Neural progenitor cell (in vitro differentiated cells): Measurements from ENCODE around the gene TLL2. TPM values are rescaled to one million over a fixed set of nuclear protein-coding genes. Genes with fewer than 3 reads are reported as not detected.
A peak's percentile ranks its signal among the peaks of the same experiment; 100 is the strongest.

Experiments
- DNase-seq: peaks from one replicate; pipeline ENCODE4 v3.0.0-alpha.2; 2016; ENCODE audit warnings: low spot score
- H2AFZ ChIP-seq: fragments of 200-600 bp; sonication (generic); replicated peaks from 2 replicates; pipeline ENCODE4 v1.6.1; 2016; ENCODE audit warnings: antibody characterized with exemption
- H3F3A ChIP-seq: fragments of 200-600 bp; sonication (generic); 2 replicates; pipeline ENCODE4 v1.6.1; 2016; ENCODE audit warnings: antibody characterized with exemption, low read depth
- H3K27ac ChIP-seq: fragments of 200-600 bp; sonication (generic); 2 replicates; pipeline ENCODE4 v1.5.1; 2016; ENCODE audit warnings: mild to moderate bottlenecking
- H3K27me3 ChIP-seq: fragments of 200-600 bp; sonication (generic); 2 replicates; pipeline ENCODE4 v1.6.1; 2016; ENCODE audit warnings: mild to moderate bottlenecking, moderate library complexity
- H3K36me3 ChIP-seq: fragments of 200-600 bp; sonication (generic); 2 replicates; pipeline ENCODE4 v1.5.1; 2016
- H3K4me1 ChIP-seq: fragments of 200-600 bp; sonication (generic); 2 replicates; pipeline ENCODE4 v1.6.1; 2016; ENCODE audit warnings: mixed run types
- H3K4me2 ChIP-seq: fragments of 200-600 bp; sonication (generic); 2 replicates; pipeline ENCODE4 v1.6.1; 2016
- H3K4me3 ChIP-seq: fragments of 200-600 bp; sonication (generic); 2 replicates; pipeline ENCODE4 v1.5.1; 2016
- H3K79me2 ChIP-seq: fragments of 200-600 bp; sonication (generic); 2 replicates; pipeline ENCODE4 v1.6.1; 2016; ENCODE audit warnings: low read depth
- H3K9ac ChIP-seq: fragments of 200-600 bp; sonication (generic); 2 replicates; pipeline ENCODE4 v1.6.1; 2016
- H3K9me3 ChIP-seq: fragments of 200-600 bp; sonication (generic); 2 replicates; pipeline ENCODE4 v1.5.1; 2016; ENCODE audit warnings: low read depth
- H4K20me1 ChIP-seq: fragments of 200-600 bp; sonication (generic); 2 replicates; pipeline ENCODE4 v1.6.1; 2016; ENCODE audit warnings: low read depth
- H3K27ac Mint-ChIP-seq: 3 replicates; pipeline ENCODE4 v1.8.0; 2021; ENCODE audit warnings: mixed read lengths
- H3K27me3 Mint-ChIP-seq: 2 replicates; pipeline ENCODE4 v1.8.0; 2022; ENCODE audit warnings: low read depth, mild to moderate bottlenecking, inconsistent platforms, moderate library complexity, mixed read lengths; ENCODE audit not compliant: insufficient read depth
- H3K36me3 Mint-ChIP-seq: 3 replicates; pipeline ENCODE4 v1.8.0; 2021; ENCODE audit warnings: mixed read lengths
- H3K4me1 Mint-ChIP-seq: 3 replicates; pipeline ENCODE4 v1.8.0; 2021; ENCODE audit warnings: mixed read lengths
- H3K4me3 Mint-ChIP-seq: 3 replicates; pipeline ENCODE4 v1.8.0; 2021; ENCODE audit warnings: mild to moderate bottlenecking, moderate library complexity, mixed read lengths
- H3K9me3 Mint-ChIP-seq: 3 replicates; pipeline ENCODE4 v1.8.0; 2020; ENCODE audit warnings: mixed read lengths
- CTCF ChIP-seq: fragments of 200-600 bp; sonication (generic); IDR thresholded peaks from 2 replicates; pipeline ENCODE4 v1.5.1; 2017; ENCODE audit warnings: antibody characterized with exemption, mild to moderate bottlenecking
- EZH2 ChIP-seq: fragments of 200-600 bp; sonication (generic); IDR thresholded peaks from 2 replicates; pipeline ENCODE4 v1.6.1; 2017; ENCODE audit warnings: antibody characterized with exemption, mild to moderate bottlenecking, moderate library complexity
- EZH2phosphoT487 ChIP-seq: fragments of 200-600 bp; sonication (generic); IDR thresholded peaks from 2 replicates; pipeline ENCODE4 v1.6.1; 2017; ENCODE audit warnings: antibody characterized with exemption
- total RNA-seq: library from RNA; depleted of rRNA; stranded (reverse); fragments of >200 nt; gene quantifications from 2 replicates; pipeline ENCODE4 v1.2.3, GENCODE V29; 2015; ENCODE audit warnings: low replicate concordance

TLL2 gene
- total RNA-seq, 1 donor from 2014 or later = 0.22 TPM

- no peak overlapping the region for H3K4me3 Mint-ChIP-seq
- no peak overlapping the region for H3K4me2 ChIP-seq
Observed at GRCh38 chr10:96406091-96406490, 107.6 kb downstream of the TLL2 start.

GRCh38 chr10:96402417-96403305 lies 111.1 kb downstream of the TLL2 start:
- H3K4me1 Mint-ChIP-seq = peaks cover 54% of the 10 kb centered on the region
- TF ChIP-seq CTCF = no peak
- TF ChIP-seq EZH2 = no peak
- no peak for TF ChIP-seq EZH2phosphoT487
- DNase-seq = no peak
- H3K36me3 Mint-ChIP-seq = peaks cover 9% of the 10 kb centered on the region
- H3K9me3 ChIP-seq = no peaks in the 10 kb centered on the region
- no peaks in the 10 kb centered on the region for H3K27me3 ChIP-seq
- H3K4me3 Mint-ChIP-seq = no peak overlapping the region
- H3K9ac ChIP-seq = no peak overlapping the region
- H3K27ac ChIP-seq = no peak overlapping the region
- peaks cover 12% of the 10 kb centered on the region for H3F3A ChIP-seq
- no peaks in the 10 kb centered on the region for H3K36me3 ChIP-seq
- no peak overlapping the region for H3K27ac Mint-ChIP-seq
- H3K4me3 ChIP-seq = no peak overlapping the region
- peaks cover 26% of the 10 kb centered on the region for H3K27me3 Mint-ChIP-seq
- H2AFZ ChIP-seq = no peak overlapping the region
- H3K79me2 ChIP-seq = no peaks in the 10 kb centered on the region
- no peaks in the 10 kb centered on the region for H4K20me1 ChIP-seq
- peaks cover 3% of the 10 kb centered on the region for H3K9me3 Mint-ChIP-seq
- no peak overlapping the region for H3K4me2 ChIP-seq
- peaks cover 17% of the 10 kb centered on the region for H3K4me1 ChIP-seq

More at GRCh38 chr10:96406091-96406490, 107.6 kb downstream of the TLL2 start:
- DNase-seq = no peak
- no peaks in the 10 kb centered on the region for H4K20me1 ChIP-seq
- H3F3A ChIP-seq = peaks cover 3% of the 10 kb centered on the region
- TF ChIP-seq EZH2 (no peak), EZH2phosphoT487 (no peak), CTCF (no peak)
- no peak overlapping the region for H2AFZ ChIP-seq
- Mint-ChIP-seq H3K4me1 (peaks cover 37% of the 10 kb centered on the region), H3K9me3 (peaks cover 3% of the 10 kb centered on the region), H3K27ac (no peak overlapping the region), H3K27me3 (peaks cover 19% of the 10 kb centered on the region), H3K36me3 (peaks cover 10% of the 10 kb centered on the region)
- no peaks in the 10 kb centered on the region for H3K36me3 ChIP-seq
- H3K9ac ChIP-seq = no peak overlapping the region
- no peak overlapping the region for H3K4me3 ChIP-seq
- H3K79me2 ChIP-seq = no peaks in the 10 kb centered on the region
- H3K4me1 ChIP-seq = peaks cover 8% of the 10 kb centered on the region
- no peaks in the 10 kb centered on the region for H3K27me3 ChIP-seq
- H3K9me3 ChIP-seq = no peaks in the 10 kb centered on the region
- no peak overlapping the region for H3K27ac ChIP-seq

- Mint-ChIP-seq H3K36me3 (peaks cover 9% of the 10 kb centered on the region), H3K27me3 (peaks cover 23% of the 10 kb centered on the region), H3K9me3 (peaks cover 3% of the 10 kb centered on the region), H3K4me3 (peak overlapping the region; percentile 53), H3K4me1 (peaks cover 57% of the 10 kb centered on the region), H3K27ac (peak overlapping the region; percentile 21)
- H3K9me3 ChIP-seq = no peaks in the 10 kb centered on the region
- peak overlapping the region; percentile 19 for H3K4me2 ChIP-seq
- H3K27me3 ChIP-seq = no peaks in the 10 kb centered on the region
- H3F3A ChIP-seq = peaks cover 12% of the 10 kb centered on the region
- peak; percentile 58 for DNase-seq
- H3K27ac ChIP-seq = no peak overlapping the region
- no peaks in the 10 kb centered on the region for H4K20me1 ChIP-seq
- no peak overlapping the region for H3K9ac ChIP-seq
- H2AFZ ChIP-seq = no peak overlapping the region
- peaks cover 17% of the 10 kb centered on the region for H3K4me1 ChIP-seq
- H3K79me2 ChIP-seq = no peaks in the 10 kb centered on the region
- no peak overlapping the region for H3K4me3 ChIP-seq
- H3K36me3 ChIP-seq = no peaks in the 10 kb centered on the region
- TF ChIP-seq EZH2phosphoT487 (no peak), CTCF (no peak), EZH2 (no peak)
Observed at GRCh38 chr10:96401036-96401435, 112.7 kb downstream of the TLL2 start.
